Activated CD8-positive, alpha-beta memory T cell treated with anti-CD3 and anti-CD28 coated beads for 24 hours (primary cell): ENCODE results near the gene CD47.

Experiments
- DNase-seq: peaks from one replicate; pipeline ENCODE4 v3.0.0-alpha.2; 2020

Gene CD47

GRCh38 chr3:108090701-108091497 lies at the start of gene CD47:
TSS of gene CD47 (minus strand) at chr3:108091031. CDS start at chr3:108090908, 123 bp downstream.
- DNase-seq: peak; percentile 98

GRCh38 chr3:108137460-108137814 lies 46.6 kb upstream of the CD47 start:
- no peak for DNase-seq

GRCh38 chr3:108136561-108137459 lies 46.0 kb upstream of the CD47 start:
- DNase-seq: no peak

GRCh38 chr3:108134555-108134880 lies 43.7 kb upstream of the CD47 start:
- no peak for DNase-seq

- DNase-seq: no peak
Measured at GRCh38 chr3:108133858-108134554, 43.2 kb upstream of the CD47 start.

- no peak for DNase-seq
Measured at GRCh38 chr3:108133048-108133369, 42.2 kb upstream of the CD47 start.

- DNase-seq: no peak
Measured at GRCh38 chr3:108131475-108132134, 40.8 kb upstream of the CD47 start.

- no peak for DNase-seq
Measured at GRCh38 chr3:108130701-108131474, 40.1 kb upstream of the CD47 start.

- no peak for DNase-seq
Measured at GRCh38 chr3:108130236-108130635, 39.4 kb upstream of the CD47 start.

- DNase-seq: peak; percentile 78
Measured at GRCh38 chr3:108127301-108127988, 36.6 kb upstream of the CD47 start.

- no peak for DNase-seq
Measured at GRCh38 chr3:108126348-108126747, 35.5 kb upstream of the CD47 start.

GRCh38 chr3:108125550-108126071 lies 34.8 kb upstream of the CD47 start:
- peak; percentile 77 for DNase-seq

- no peak for DNase-seq
Measured at GRCh38 chr3:108125153-108125543, 34.3 kb upstream of the CD47 start.

- DNase-seq: peak; percentile 89
Measured at GRCh38 chr3:108124337-108125152, 33.7 kb upstream of the CD47 start.

- no peak for DNase-seq
Measured at GRCh38 chr3:108123326-108123725, 32.5 kb upstream of the CD47 start.

GRCh38 chr3:108122276-108122675 lies 31.4 kb upstream of the CD47 start:
- DNase-seq: no peak

GRCh38 chr3:108119398-108120104 lies 28.7 kb upstream of the CD47 start:
- no peak for DNase-seq

GRCh38 chr3:108118038-108118768 lies 27.4 kb upstream of the CD47 start:
- DNase-seq: no peak

GRCh38 chr3:108117241-108117775 lies 26.5 kb upstream of the CD47 start:
- no peak for DNase-seq
